A673 (cell line): ENCODE results near the gene MALL. TPM values are rescaled to one million over a fixed set of nuclear protein-coding genes. Genes with fewer than 3 reads are reported as not detected.
"Not testable (repeated sequence)": the region's sequence is repeated elsewhere in the genome, so short reads cannot be mapped to it uniquely, and the experiment has no call there.

ENCODE experiments used
- BruUV-seq: library from RNA; stranded (reverse); fragments of 400-500 nt; replicated peaks from 2 replicates; lab custom pipeline; 2021; lab: Mats Ljungman, UMichigan
- CTCF ChIA-PET: fragments of 300-600 bp; sonication (Branson Sonifier 250); formaldehyde crosslinking; loops from one replicate; lab custom pipeline; 2022; ENCODE audit warnings: antibody characterized with exemption; lab: Charles Lee
- POLR2A ChIA-PET: fragments of 300-600 bp; sonication (Branson Sonifier 250); formaldehyde crosslinking; loops from one replicate; lab custom pipeline; 2022; ENCODE audit warnings: antibody characterized with exemption; ENCODE audit not compliant: low non-redundant PET; lab: Charles Lee
- DNase-seq: peaks from one replicate; pipeline ENCODE4 v3.0.0-alpha.2; 2015; ENCODE audit warnings: low spot score
- H3K27ac ChIP-seq: fragments of 200-600 bp; sonication (generic); 2 replicates; pipeline ENCODE4 v1.5.1; 2016; ENCODE audit warnings: mixed run types, low read depth, mild to moderate bottlenecking, mixed read lengths, antibody characterized with exemption, low read length; ENCODE audit not compliant: poor library complexity, severe bottlenecking
- H3K27me3 ChIP-seq: fragments of 200-600 bp; sonication (generic); replicated peaks from 2 replicates; pipeline ENCODE4 v1.6.1; 2017; ENCODE audit warnings: mixed run types, low read depth, mild to moderate bottlenecking, mixed read lengths, antibody characterized with exemption, low read length; ENCODE audit not compliant: insufficient read depth, poor library complexity
- H3K36me3 ChIP-seq: fragments of 200-600 bp; sonication (generic); 2 replicates; pipeline ENCODE4 v1.6.1; 2016; ENCODE audit warnings: mixed run types, mild to moderate bottlenecking, mixed read lengths, antibody characterized with exemption, low read length; ENCODE audit not compliant: insufficient read depth, poor library complexity, severe bottlenecking
- H3K4me1 ChIP-seq: fragments of 200-600 bp; sonication (generic); 2 replicates; pipeline ENCODE4 v1.6.1; 2017; ENCODE audit warnings: mixed run types, mild to moderate bottlenecking, mixed read lengths, antibody characterized with exemption, low read length; ENCODE audit not compliant: insufficient read depth, poor library complexity, severe bottlenecking
- H3K4me3 ChIP-seq: fragments of 200-600 bp; sonication (generic); 2 replicates; pipeline ENCODE4 v1.5.1; 2016; ENCODE audit warnings: low read depth, mixed run types, mild to moderate bottlenecking, mixed read lengths, low read length; ENCODE audit not compliant: poor library complexity, severe bottlenecking
- H3K9me3 ChIP-seq: fragments of 200-600 bp; sonication (generic); 2 replicates; pipeline ENCODE4 v1.6.1; 2016; ENCODE audit warnings: mixed run types, low read depth, mild to moderate bottlenecking, mixed read lengths, antibody characterized with exemption, low read length; ENCODE audit not compliant: poor library complexity, severe bottlenecking
- intact Hi-C: fragments of 100-400 bp; cut with micrococcal nuclease; formaldehyde crosslinking; loops from one replicate; pipeline ENCODE4 v1.10.0; 2022; ENCODE audit not compliant: unreplicated experiment
- total RNA-seq: library from RNA; stranded (reverse); gene quantifications from 2 replicates; pipeline ENCODE4 v1.2.3, GENCODE V29; 2021

MALL gene
- total RNA-seq, 1 experiment from 2014 or later = 0.17 TPM

DNA sequence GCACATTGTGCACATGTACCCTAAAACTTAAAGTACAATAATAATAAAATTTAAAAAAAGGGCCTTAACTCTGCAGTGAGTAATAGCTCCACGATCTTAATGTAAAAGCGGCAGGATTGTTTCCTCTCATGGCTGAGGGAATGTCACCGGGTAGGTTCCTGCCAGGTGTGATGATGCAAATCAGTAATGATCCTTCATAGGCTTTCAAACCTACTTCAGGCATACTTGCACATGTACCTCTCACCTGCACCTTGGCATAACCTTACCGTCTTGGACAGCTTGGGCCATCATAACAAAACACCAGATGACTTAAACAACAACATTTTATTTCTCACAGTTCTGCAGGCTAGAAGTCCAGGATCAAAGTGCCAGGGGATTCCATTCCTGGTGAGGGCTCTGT is 39.7 kb downstream of the MALL start:
- DNase-seq, H3K9me3 ChIP-seq, POLR2A ChIA-PET, H3K4me3 ChIP-seq, H3K27me3 ChIP-seq, CTCF ChIA-PET, H3K27ac ChIP-seq, H3K36me3 ChIP-seq, H3K4me1 ChIP-seq, intact Hi-C loops, BruUV-seq: not testable (repeated sequence)

DNA sequence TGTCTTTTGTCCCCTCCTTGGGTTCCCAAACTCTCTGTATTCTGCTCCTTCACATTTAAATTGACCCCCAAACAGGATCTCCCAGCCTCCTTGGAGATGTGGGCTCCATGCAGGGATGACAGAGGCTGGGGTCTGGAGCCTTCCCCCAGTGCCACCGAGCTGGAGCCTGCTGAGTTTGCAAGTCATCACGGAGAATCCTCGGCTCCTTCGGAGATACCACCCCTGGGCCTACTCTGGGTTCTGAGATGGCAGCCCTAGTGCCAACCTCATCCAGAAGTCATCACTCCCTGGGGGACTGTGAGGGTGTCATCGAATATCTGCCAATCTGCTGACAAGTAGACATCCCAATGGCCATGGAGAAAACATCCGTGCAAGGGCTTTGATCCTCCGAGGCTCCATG is 45.8 kb downstream of the MALL start:
- CTCF ChIA-PET, BruUV-seq: not testable (repeated sequence)

DNA sequence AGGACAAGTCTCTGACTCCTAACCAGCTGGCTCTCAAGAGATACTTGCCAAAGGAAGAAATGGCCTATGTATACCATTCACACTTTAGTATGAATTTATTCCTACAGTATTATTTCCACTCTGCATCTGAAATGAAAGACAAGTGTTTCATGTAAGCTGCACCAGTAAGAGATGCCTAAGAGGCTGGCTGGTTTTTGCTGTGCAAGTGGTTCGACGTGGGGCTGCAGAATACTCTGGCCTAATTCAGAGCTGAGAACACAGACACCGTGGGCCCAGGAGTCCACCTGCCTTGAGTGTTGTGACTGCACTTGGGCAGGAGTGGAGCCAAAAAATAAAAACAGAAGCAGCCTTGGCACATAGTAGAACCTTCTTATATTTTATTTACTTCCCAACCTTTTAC is 47.5 kb downstream of the MALL start:
- CTCF ChIA-PET, intact Hi-C loops, H3K27ac ChIP-seq, H3K4me1 ChIP-seq, DNase-seq, H3K27me3 ChIP-seq, POLR2A ChIA-PET, H3K4me3 ChIP-seq, H3K9me3 ChIP-seq, H3K36me3 ChIP-seq, BruUV-seq: not testable (repeated sequence)

More for the DNA sequence above, 45.8 kb downstream of the MALL start:
- POLR2A ChIA-PET, intact Hi-C loops, H3K27me3 ChIP-seq, DNase-seq, H3K36me3 ChIP-seq, H3K4me3 ChIP-seq, H3K9me3 ChIP-seq, H3K27ac ChIP-seq, H3K4me1 ChIP-seq: not testable (repeated sequence)

DNA sequence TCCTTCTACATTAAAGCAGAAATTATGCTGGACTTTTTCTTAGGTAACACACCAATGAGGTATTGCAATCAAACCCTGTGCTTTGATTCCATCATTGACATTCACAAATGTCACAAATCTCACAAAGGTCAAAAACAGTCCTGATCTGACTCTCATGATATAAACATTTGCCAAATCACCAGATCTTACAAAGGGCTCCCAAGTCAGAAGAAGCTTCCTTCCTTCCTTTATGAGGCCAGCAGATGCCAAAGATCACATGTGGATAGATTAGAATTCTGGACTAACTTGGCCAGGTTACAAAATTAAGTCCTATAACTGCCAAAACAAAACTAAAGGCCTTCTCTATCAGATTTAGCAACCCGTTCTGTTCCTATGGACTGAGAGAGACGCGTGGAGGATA is 53.3 kb downstream of the MALL start:
- H3K4me1 ChIP-seq, intact Hi-C loops, H3K27me3 ChIP-seq, POLR2A ChIA-PET, H3K4me3 ChIP-seq, CTCF ChIA-PET, DNase-seq, BruUV-seq, H3K9me3 ChIP-seq, H3K27ac ChIP-seq, H3K36me3 ChIP-seq: not testable (repeated sequence)

DNA sequence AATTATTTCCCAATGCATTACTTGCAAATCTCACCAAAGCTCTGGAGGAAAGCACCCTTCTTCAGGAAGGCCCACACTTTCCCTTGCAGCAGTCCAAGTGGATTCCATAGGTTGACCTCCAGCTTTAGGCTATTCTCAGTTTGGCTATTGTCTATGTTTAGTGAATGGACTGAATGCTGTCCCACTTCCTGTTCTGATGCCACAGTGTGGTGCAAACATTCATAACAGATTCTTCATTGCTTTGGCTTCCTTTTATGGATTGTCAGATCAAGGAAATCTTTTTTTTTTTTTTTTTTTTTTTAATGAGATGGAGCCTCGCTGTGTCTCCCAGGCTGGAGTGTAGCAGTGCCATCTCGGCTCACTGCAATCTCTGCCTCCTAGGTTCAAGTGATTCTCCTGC is 55.1 kb downstream of the MALL start:
- H3K4me3 ChIP-seq, H3K36me3 ChIP-seq, intact Hi-C loops, H3K27ac ChIP-seq, H3K4me1 ChIP-seq, DNase-seq, POLR2A ChIA-PET, H3K9me3 ChIP-seq, BruUV-seq, CTCF ChIA-PET, H3K27me3 ChIP-seq: not testable (repeated sequence)

DNA sequence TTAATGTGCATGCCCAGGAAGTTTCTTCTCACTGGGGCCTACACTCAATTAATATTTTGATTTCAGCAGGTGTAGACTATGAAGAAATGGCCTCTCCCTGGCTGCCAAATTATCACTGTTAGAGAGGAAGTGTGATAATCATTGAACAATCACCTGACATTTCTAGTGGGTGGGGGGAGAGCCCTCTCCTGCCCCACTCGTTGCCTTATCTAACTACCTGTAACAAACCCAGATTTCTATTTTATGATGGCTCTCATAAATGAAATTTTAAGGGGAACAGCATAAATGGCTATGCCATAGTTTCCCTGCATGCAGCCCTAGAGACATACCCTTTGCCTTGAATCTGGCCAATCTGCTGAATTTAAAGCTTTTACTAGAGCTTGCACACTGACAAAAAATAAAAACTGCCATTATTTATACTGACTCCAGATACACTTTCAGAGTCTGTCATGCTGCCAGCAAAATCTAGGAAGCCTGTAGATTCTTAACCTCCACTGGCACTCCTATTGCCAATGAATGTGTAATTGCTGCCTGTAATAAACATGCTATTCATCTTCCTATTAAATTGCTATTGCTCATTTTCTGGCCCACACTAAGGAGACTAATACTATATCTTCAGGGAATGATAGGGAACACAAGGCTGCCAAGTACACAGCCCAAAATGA is 55.8 kb downstream of the MALL start:
- BruUV-seq, H3K27ac ChIP-seq, H3K27me3 ChIP-seq, H3K4me1 ChIP-seq, intact Hi-C loops, CTCF ChIA-PET, H3K36me3 ChIP-seq, DNase-seq, H3K4me3 ChIP-seq, H3K9me3 ChIP-seq, POLR2A ChIA-PET: not testable (repeated sequence)

DNA sequence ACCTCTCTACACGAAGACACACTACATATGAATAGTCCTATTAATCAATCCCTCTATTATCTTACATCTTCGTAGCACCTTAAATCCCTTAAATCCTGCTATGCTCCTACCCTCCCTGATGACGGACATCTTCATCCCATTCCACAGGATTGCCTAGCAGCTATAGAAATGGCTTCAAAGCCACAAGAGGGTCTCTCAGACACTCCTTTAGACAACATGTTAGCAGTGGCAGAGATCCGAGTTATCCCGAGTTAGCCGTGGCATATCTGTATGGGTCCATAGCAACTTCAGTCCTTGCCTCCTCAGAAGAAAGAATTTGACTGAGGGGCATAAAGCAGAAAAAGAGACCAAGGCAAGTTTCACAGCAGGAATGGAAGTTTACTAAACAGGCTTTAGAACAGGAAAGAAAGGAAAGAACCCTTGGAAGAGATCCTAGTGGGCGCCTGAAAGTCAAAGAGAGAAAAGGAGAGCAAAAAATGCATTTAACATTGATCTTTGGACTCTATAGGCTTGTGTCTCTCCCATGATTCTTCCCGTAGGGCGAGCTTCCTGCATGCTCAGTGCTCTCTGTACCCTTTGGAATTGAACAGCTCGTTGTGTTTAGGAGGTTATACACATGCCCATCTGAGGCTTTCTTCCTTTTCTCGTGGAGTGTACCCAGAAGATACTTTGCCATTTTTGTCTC is 56.5 kb downstream of the MALL start:
- H3K9me3 ChIP-seq, DNase-seq, POLR2A ChIA-PET, H3K27me3 ChIP-seq, H3K4me3 ChIP-seq, H3K36me3 ChIP-seq, H3K27ac ChIP-seq, H3K4me1 ChIP-seq, CTCF ChIA-PET, BruUV-seq, intact Hi-C loops: not testable (repeated sequence)
